ENCODE results near the gene APLP2. TPM values are rescaled to one million over a fixed set of nuclear protein-coding genes. Genes with fewer than 3 reads are reported as not detected.
"Not testable (repeated sequence)": the region's sequence is repeated elsewhere in the genome, so short reads cannot be mapped to it uniquely, and the experiment has no call there.

The APLP2 gene
- total RNA-seq, 2 donors from 2014 or later = 31.2 to 34.0 TPM

- H3K27ac Mint-ChIP-seq; H3K27me3 Mint-ChIP-seq; ATAC-seq (replicated peaks); H3K9me3 Mint-ChIP-seq; H3K4me3 Mint-ChIP-seq; H3K4me1 Mint-ChIP-seq: not testable (repeated sequence)
- peaks cover 43% of the 10 kb centered on the region for H3K36me3 Mint-ChIP-seq (ENCODE audit: low read depth)
These were observed 39.0 kb downstream of the APLP2 start for GRCh38 chr11:130108671-130109070.

GRCh38 chr11:130109386-130109785, 39.7 kb downstream of the APLP2 start:
- Mint-ChIP-seq H3K27me3 (no peaks in the 10 kb centered on the region), H3K9me3 (no peaks in the 10 kb centered on the region), H3K4me1 (no peaks in the 10 kb centered on the region), H3K36me3 (ENCODE audit: low read depth) (peaks cover 50% of the 10 kb centered on the region), H3K4me3 (no peak overlapping the region), H3K27ac (no peak overlapping the region)
- no peak for ATAC-seq (replicated peaks)

GRCh38 chr11:130110339-130111108, 40.8 kb downstream of the APLP2 start:
- Mint-ChIP-seq H3K27me3 (no peaks in the 10 kb centered on the region), H3K27ac (no peak overlapping the region), H3K4me3 (no peak overlapping the region), H3K9me3 (no peaks in the 10 kb centered on the region), H3K4me1 (no peaks in the 10 kb centered on the region), H3K36me3 (ENCODE audit: low read depth) (peaks cover 55% of the 10 kb centered on the region)
- ATAC-seq (replicated peaks) = no peak

- Mint-ChIP-seq H3K9me3 (no peaks in the 10 kb centered on the region), H3K27me3 (no peaks in the 10 kb centered on the region)
- ATAC-seq (replicated peaks) = no peak
These were observed 42.6 kb downstream of the APLP2 start for GRCh38 chr11:130112071-130112830.

GRCh38 chr11:130114281-130114680, 44.6 kb downstream of the APLP2 start:
- H3K4me1 Mint-ChIP-seq = peaks cover 4% of the 10 kb centered on the region
- no peak for ATAC-seq (replicated peaks)
- H3K27ac Mint-ChIP-seq = no peak overlapping the region
- H3K27me3 Mint-ChIP-seq = no peaks in the 10 kb centered on the region
- H3K36me3 Mint-ChIP-seq (ENCODE audit: low read depth) = peaks cover 58% of the 10 kb centered on the region
- no peaks in the 10 kb centered on the region for H3K9me3 Mint-ChIP-seq
- no peak overlapping the region for H3K4me3 Mint-ChIP-seq

More at GRCh38 chr11:130112071-130112830, 42.6 kb downstream of the APLP2 start:
- Mint-ChIP-seq H3K4me3 (no peak overlapping the region), H3K36me3 (ENCODE audit: low read depth) (peaks cover 59% of the 10 kb centered on the region), H3K27ac (no peak overlapping the region), H3K4me1 (no peaks in the 10 kb centered on the region)

GRCh38 chr11:130114726-130115125, 45.0 kb downstream of the APLP2 start:
- H3K4me3 Mint-ChIP-seq = no peak overlapping the region
- no peak for ATAC-seq (replicated peaks)
- H3K27me3 Mint-ChIP-seq = no peaks in the 10 kb centered on the region
- H3K4me1 Mint-ChIP-seq = peaks cover 8% of the 10 kb centered on the region
- H3K36me3 Mint-ChIP-seq (ENCODE audit: low read depth) = peaks cover 54% of the 10 kb centered on the region
- H3K9me3 Mint-ChIP-seq = no peaks in the 10 kb centered on the region
- no peak overlapping the region for H3K27ac Mint-ChIP-seq

GRCh38 chr11:130115218-130115617, 45.5 kb downstream of the APLP2 start:
- H3K36me3 Mint-ChIP-seq (ENCODE audit: low read depth) = peaks cover 49% of the 10 kb centered on the region

GRCh38 chr11:130118165-130118564, 48.5 kb downstream of the APLP2 start:
- Mint-ChIP-seq H3K27me3 (no peaks in the 10 kb centered on the region), H3K27ac (no peak overlapping the region), H3K4me3 (no peak overlapping the region), H3K36me3 (ENCODE audit: low read depth) (peaks cover 41% of the 10 kb centered on the region), H3K4me1 (peaks cover 21% of the 10 kb centered on the region), H3K9me3 (no peaks in the 10 kb centered on the region)
- peak; percentile 4 for ATAC-seq (replicated peaks)

More at GRCh38 chr11:130115218-130115617, 45.5 kb downstream of the APLP2 start:
- H3K4me1 Mint-ChIP-seq = peaks cover 8% of the 10 kb centered on the region
- H3K27ac Mint-ChIP-seq = no peak overlapping the region
- H3K9me3 Mint-ChIP-seq = no peaks in the 10 kb centered on the region
- no peaks in the 10 kb centered on the region for H3K27me3 Mint-ChIP-seq
- H3K4me3 Mint-ChIP-seq = no peak overlapping the region
- no peak for ATAC-seq (replicated peaks)

- Mint-ChIP-seq H3K4me3 (peak overlapping the region; percentile 1), H3K36me3 (ENCODE audit: low read depth) (peaks cover 40% of the 10 kb centered on the region), H3K27me3 (no peaks in the 10 kb centered on the region), H3K9me3 (no peaks in the 10 kb centered on the region), H3K27ac (no peak overlapping the region), H3K4me1 (peaks cover 21% of the 10 kb centered on the region)
- peak; percentile 65 for ATAC-seq (replicated peaks)
These were observed 49.1 kb downstream of the APLP2 start for GRCh38 chr11:130118636-130119387.

- Mint-ChIP-seq H3K4me1 (peaks cover 21% of the 10 kb centered on the region), H3K4me3 (no peak overlapping the region), H3K9me3 (no peaks in the 10 kb centered on the region), H3K27ac (no peak overlapping the region), H3K36me3 (ENCODE audit: low read depth) (peaks cover 43% of the 10 kb centered on the region), H3K27me3 (no peaks in the 10 kb centered on the region)
- no peak for ATAC-seq (replicated peaks)
These were observed 50.4 kb downstream of the APLP2 start for GRCh38 chr11:130120045-130120444.

- no peaks in the 10 kb centered on the region for H3K9me3 Mint-ChIP-seq
- H3K4me3 Mint-ChIP-seq = peak overlapping the region; percentile 21
- peak; percentile 86 for ATAC-seq (replicated peaks)
- no peaks in the 10 kb centered on the region for H3K27me3 Mint-ChIP-seq
- no peak overlapping the region for H3K27ac Mint-ChIP-seq
- H3K36me3 Mint-ChIP-seq (ENCODE audit: low read depth) = peaks cover 36% of the 10 kb centered on the region
- peaks cover 21% of the 10 kb centered on the region for H3K4me1 Mint-ChIP-seq
These were observed 51.8 kb downstream of the APLP2 start for GRCh38 chr11:130121445-130121978.

- H3K4me1 Mint-ChIP-seq = peaks cover 21% of the 10 kb centered on the region
These were observed 52.5 kb downstream of the APLP2 start for GRCh38 chr11:130122141-130122575.

GRCh38 chr11:130123414-130124040, 53.8 kb downstream of the APLP2 start:
- H3K4me3 Mint-ChIP-seq = no peak overlapping the region
- H3K27ac Mint-ChIP-seq = no peak overlapping the region
- no peaks in the 10 kb centered on the region for H3K9me3 Mint-ChIP-seq
- H3K4me1 Mint-ChIP-seq = peaks cover 21% of the 10 kb centered on the region
- peaks cover 51% of the 10 kb centered on the region for H3K36me3 Mint-ChIP-seq (ENCODE audit: low read depth)
- H3K27me3 Mint-ChIP-seq = no peaks in the 10 kb centered on the region
- no peak for ATAC-seq (replicated peaks)

More at GRCh38 chr11:130122141-130122575, 52.5 kb downstream of the APLP2 start:
- ATAC-seq (replicated peaks) = peak; percentile 83
- Mint-ChIP-seq H3K9me3 (no peaks in the 10 kb centered on the region), H3K27ac (no peak overlapping the region), H3K4me3 (no peak overlapping the region), H3K27me3 (no peaks in the 10 kb centered on the region), H3K36me3 (ENCODE audit: low read depth) (peaks cover 38% of the 10 kb centered on the region)

GRCh38 chr11:130124096-130124495, 54.4 kb downstream of the APLP2 start:
- Mint-ChIP-seq H3K27ac (no peak overlapping the region), H3K4me3 (no peak overlapping the region), H3K27me3 (no peaks in the 10 kb centered on the region), H3K9me3 (no peaks in the 10 kb centered on the region), H3K4me1 (peaks cover 19% of the 10 kb centered on the region), H3K36me3 (ENCODE audit: low read depth) (peaks cover 57% of the 10 kb centered on the region)
- ATAC-seq (replicated peaks) = no peak
